PC-3 (cell line): ENCODE results near the gene GMDS.

Experiments
- EZH2 ChIP-seq: fragments of 300-600 bp; sonication (generic); IDR thresholded peaks from one replicate; pipeline ENCODE4 v1.6.1; 2017; ENCODE audit warnings: antibody characterized with exemption, mild to moderate bottlenecking, low read length; ENCODE audit not compliant: unreplicated experiment
- EZH2phosphoT487 ChIP-seq: fragments of 300-600 bp; sonication (generic); IDR thresholded peaks from 2 replicates; pipeline ENCODE4 v1.6.1; 2018; ENCODE audit warnings: mild to moderate bottlenecking, antibody characterized with exemption, low read length, borderline replicate concordance
- TF ChIP-seq, protein P1 (sequence below): fragments of 300-600 bp; sonication (generic); conservative IDR thresholded peaks from 2 replicates; pipeline ENCODE4 v1.5.1; 2017; ENCODE audit warnings: antibody characterized with exemption, low read depth, mild to moderate bottlenecking, low read length

DNA sequence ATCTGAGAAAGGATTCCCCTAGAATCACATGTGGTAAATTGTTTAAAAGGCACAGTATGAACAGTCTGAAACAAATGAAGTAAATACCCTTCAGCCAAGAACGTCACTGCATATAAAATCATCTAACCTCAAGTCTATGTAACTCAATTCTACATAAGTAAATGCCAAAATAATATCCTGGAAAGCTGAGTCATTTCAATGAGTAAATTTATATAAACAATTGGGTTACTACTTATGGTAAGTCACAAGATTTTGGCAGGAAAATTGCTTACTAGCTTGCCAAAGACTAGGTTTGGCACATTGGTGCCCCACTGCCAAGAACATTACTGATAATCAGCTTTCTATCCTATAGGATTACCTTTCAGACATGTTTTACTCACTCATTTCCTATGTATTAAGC lies 8.4 kb downstream of the GMDS start:
- TF ChIP-seq, protein P1, sequence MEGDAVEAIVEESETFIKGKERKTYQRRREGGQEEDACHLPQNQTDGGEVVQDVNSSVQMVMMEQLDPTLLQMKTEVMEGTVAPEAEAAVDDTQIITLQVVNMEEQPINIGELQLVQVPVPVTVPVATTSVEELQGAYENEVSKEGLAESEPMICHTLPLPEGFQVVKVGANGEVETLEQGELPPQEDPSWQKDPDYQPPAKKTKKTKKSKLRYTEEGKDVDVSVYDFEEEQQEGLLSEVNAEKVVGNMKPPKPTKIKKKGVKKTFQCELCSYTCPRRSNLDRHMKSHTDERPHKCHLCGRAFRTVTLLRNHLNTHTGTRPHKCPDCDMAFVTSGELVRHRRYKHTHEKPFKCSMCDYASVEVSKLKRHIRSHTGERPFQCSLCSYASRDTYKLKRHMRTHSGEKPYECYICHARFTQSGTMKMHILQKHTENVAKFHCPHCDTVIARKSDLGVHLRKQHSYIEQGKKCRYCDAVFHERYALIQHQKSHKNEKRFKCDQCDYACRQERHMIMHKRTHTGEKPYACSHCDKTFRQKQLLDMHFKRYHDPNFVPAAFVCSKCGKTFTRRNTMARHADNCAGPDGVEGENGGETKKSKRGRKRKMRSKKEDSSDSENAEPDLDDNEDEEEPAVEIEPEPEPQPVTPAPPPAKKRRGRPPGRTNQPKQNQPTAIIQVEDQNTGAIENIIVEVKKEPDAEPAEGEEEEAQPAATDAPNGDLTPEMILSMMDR, result no peak
- TF ChIP-seq EZH2phosphoT487, result no peak
- TF ChIP-seq EZH2, result no peak
